ENCODE data around the gene PARVB.

PARVB gene

GRCh38 chr22:44205516-44206329 lies 181.6 kb downstream of the PARVB start:
- DNase-seq, result no peak

- no peak for DNase-seq
Observed at GRCh38 chr22:44206330-44206645, 182.2 kb downstream of the PARVB start.

- DNase-seq, result no peak
Observed at GRCh38 chr22:44206696-44207095, 182.6 kb downstream of the PARVB start.

GRCh38 chr22:44207173-44207980 lies 183.3 kb downstream of the PARVB start:
- no peak for DNase-seq

GRCh38 chr22:44207981-44208317 lies 183.8 kb downstream of the PARVB start:
- no peak for DNase-seq

GRCh38 chr22:44209343-44209742 lies 185.2 kb downstream of the PARVB start:
- DNase-seq, result no peak

- no peak for DNase-seq
Observed at GRCh38 chr22:44210722-44211121, 186.6 kb downstream of the PARVB start.

- no peak for DNase-seq
Observed at GRCh38 chr22:44211256-44211945, 187.3 kb downstream of the PARVB start.

- DNase-seq, result no peak
Observed at GRCh38 chr22:44211946-44212930, 188.1 kb downstream of the PARVB start.

GRCh38 chr22:44212936-44213335 lies 188.8 kb downstream of the PARVB start:
- no peak for DNase-seq

GRCh38 chr22:44213489-44214043 lies 189.5 kb downstream of the PARVB start:
- no peak for DNase-seq

- no peak for DNase-seq
Observed at GRCh38 chr22:44214187-44214586, 190.1 kb downstream of the PARVB start.

GRCh38 chr22:44214764-44215163 lies 190.7 kb downstream of the PARVB start:
- no peak for DNase-seq

GRCh38 chr22:44215287-44215686 lies 191.2 kb downstream of the PARVB start:
- no peak for DNase-seq

GRCh38 chr22:44217346-44217745 lies 193.2 kb downstream of the PARVB start:
- no peak for DNase-seq

- DNase-seq, result no peak
Observed at GRCh38 chr22:44218071-44218470, 194.0 kb downstream of the PARVB start.

GRCh38 chr22:44219101-44219870 lies 195.2 kb downstream of the PARVB start:
- no peak for DNase-seq

- no peak for DNase-seq
Observed at GRCh38 chr22:44220727-44221680, 196.9 kb downstream of the PARVB start.

GRCh38 chr22:44221710-44222475 lies 197.8 kb downstream of the PARVB start:
- no peak for DNase-seq
